Colon (tissue), 2 donors: Measurements from ENCODE around the gene LRG1.

Experiments used
- FAIRE-seq: peaks from 2 replicates; lab custom pipeline; 2012; peaks lifted over from hg19 to GRCh38; lab: Jason Lieb, UNC
- donor health status: control.
- donor health status: control.

Gene LRG1

DNA sequence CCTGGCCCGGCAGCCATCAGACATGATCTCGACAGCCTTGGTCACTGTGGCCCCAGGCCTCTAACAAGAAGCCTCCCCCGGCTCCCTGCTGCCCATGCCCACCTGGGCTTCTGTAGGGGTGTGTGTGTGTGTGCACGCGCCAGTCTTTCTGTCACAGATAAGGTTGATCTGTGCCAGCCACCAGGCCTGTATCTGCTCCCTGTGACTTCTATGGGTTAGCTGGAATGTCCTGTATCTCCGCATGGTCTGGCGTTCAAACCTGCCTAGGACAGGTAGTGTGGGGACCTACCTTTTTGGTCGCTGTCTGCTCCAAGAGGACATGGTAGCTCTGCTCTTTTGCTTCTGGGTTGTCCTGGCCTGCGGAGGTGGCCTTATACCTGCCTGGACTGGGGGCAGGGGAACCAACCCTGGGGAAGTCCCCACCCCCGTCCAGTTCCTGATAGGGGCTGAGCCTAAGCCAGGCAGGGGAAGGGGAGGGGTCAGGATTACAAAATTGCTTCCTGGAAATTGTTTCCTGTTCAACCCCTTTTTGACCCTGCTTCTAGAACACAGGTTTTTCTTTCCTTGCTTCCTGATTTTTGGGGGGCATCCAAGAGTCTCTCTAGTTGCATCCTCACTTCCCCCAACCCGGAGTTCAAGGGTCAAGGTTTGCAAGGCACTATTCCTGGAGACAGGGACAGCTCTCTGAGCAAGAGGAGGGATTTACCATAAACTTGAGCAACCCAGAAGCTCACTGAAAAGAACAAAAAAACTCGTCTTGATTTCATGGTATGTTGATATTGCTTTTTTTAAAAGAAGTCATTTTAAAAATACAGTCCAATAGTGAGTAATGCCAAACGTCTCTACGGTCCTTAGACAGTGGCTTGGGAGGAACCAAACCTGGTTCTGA lies at the start of gene LRG1:
LRG1 (minus strand) TSS at position 344 of the 889 bp plus-strand sequence; CDS start at position 321, 23 bp downstream.
- no peak for FAIRE-seq

- FAIRE-seq: no peak
Observed at GRCh38 chr19:4588291-4588761, 48.5 kb upstream of the LRG1 start.

DNA sequence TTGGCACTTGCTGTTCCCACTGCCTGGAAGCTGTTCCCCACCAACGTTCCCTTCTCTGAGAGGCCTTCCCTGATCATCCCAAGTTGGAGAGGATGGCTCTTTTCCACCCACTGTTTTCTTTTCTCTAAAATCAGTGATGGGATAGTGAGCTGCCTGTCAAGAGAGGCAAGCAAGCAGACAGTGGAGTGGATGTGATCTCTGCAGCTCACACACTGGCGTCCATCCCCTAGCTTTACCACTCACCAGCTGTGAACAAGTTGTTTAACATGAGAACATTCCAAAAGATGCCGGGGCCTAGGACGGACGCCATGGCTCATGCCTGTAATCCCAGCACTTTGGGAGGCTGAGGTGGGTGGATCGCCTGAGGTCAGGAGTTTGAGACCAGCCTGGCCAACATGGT lies 47.7 kb upstream of the LRG1 start:
- no peak for FAIRE-seq

DNA sequence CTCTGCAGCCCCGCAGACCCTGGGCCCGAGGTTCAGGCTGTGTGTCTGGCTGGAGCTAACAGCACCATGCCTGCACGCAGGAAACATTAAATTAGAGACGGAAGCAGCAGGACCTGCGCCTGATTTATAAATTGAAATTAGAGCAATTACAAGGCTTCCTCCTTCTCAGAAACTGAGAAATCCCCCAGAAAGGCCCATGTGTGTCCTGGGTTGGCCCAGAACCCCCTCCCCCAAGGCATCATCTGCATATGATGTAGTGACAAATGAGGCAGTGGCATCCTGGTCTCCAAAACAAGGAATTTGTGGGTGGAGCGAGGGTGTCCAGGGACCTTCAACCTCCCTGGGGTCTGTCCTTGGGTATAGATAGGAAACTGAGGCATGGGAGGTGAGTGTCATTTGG lies 46.9 kb upstream of the LRG1 start:
- no peak for FAIRE-seq

- no peak for FAIRE-seq
Observed at GRCh38 chr19:4586245-4586644, 46.4 kb upstream of the LRG1 start.

GRCh38 chr19:4585556-4585955 lies 45.7 kb upstream of the LRG1 start:
- FAIRE-seq: no peak

- no peak for FAIRE-seq
Observed at GRCh38 chr19:4584670-4585460, 45.0 kb upstream of the LRG1 start.

- no peak for FAIRE-seq
Observed at GRCh38 chr19:4583961-4584669, 44.3 kb upstream of the LRG1 start.

DNA sequence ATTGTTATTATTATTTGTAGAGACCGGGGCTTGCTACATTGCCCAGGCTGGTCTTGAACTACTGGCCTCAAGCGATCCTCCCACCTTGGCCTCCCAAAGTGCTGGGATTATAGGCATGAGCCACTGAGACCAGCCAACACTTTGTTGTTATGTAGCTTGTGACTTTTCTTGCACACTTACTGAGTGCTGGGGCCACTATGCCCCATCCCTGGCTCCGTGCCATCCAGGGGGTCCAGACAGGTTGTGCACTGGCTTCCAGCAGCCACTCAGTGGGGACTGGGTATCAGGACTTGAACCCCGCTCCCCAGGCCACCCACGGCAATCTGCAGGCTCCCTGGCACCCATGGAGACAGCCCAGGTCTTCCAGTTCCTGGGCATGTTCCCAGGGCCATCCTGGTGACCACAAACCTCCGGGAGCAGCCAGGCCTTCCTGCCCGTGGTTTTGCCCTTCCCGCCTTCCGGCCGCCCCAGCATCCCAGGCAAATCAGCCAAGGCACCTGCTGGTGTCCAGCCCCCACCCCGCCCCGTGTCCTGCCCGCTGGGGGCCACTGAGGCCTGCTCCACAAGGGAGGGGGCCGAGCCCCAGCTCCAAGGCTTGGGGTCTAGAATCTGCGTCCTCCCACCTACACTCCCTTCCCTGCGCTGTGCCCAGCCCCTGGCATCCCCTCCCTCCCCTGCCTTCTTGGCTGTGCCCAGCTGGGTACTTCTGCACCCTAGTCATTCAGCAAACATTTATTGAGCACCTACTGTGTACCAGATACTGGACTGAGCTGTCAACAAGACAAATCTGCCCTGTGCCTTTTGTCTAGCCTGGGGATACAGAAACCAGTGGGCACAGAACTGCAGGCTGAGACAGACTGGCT lies 43.4 kb upstream of the LRG1 start:
- FAIRE-seq: no peak

GRCh38 chr19:4581666-4582553 lies 42.1 kb upstream of the LRG1 start:
- no peak for FAIRE-seq

GRCh38 chr19:4580961-4581665 lies 41.3 kb upstream of the LRG1 start:
- FAIRE-seq: no peak

GRCh38 chr19:4580021-4580901 lies 40.4 kb upstream of the LRG1 start:
- no peak for FAIRE-seq

DNA sequence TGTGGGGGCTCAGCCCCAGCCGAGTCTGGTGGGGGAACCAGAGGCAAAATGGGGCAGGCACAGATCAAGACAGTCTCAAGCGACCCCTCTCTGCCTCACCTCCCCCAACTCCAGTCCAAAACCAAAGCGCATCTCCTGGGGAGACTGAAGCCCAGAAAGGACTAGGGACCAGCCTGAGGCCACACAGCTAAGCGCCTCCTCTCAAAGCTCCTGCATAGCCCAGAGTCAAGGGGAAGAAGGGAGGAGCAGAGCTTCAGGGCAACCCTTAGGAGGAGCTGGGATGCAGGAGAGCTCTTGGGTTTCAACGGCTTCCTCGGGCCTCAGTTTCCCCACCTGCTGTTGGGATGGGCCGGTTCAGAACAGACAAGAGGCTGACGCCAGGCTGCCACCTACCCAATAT lies 39.6 kb upstream of the LRG1 start:
- no peak for FAIRE-seq

GRCh38 chr19:4578552-4579248 lies 38.9 kb upstream of the LRG1 start:
- no peak for FAIRE-seq

DNA sequence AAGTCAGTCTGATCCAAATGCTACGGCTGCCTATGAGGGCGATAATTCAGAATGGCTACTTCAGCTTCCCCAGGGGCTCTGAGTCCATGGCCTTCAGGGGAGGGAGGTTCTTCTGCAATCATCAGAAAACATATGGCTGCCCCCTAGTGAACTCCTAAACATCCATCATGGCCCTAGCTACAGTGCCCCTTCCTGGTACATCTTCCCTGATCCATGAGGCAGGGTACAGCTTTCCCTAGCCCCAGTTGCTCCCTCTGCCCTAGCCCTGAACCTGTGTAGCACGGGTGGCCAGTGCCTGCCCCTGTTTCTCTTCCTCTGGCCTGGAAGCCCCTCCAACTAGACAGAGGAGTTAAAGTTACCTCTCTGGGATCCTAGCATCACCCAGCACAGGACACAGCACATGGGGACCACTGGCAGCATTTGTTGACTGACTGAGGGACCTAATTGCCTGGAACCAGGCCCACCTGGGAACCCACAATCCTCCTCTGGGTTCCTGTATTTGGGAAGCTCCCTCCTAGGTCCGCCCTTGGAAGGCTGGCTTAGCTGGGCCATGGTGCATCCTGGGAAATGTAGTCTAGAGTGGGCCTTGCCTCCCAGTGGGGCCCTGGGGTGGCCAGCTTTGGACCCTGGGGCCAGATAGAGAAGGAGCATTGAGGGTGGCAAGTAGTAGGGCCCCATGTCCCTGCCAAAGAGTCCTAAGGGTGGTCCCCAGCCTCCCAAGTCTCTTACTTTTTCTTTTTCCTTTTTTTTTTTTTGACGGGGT lies 37.4 kb upstream of the LRG1 start:
- FAIRE-seq: no peak

GRCh38 chr19:4576016-4576933 lies 36.4 kb upstream of the LRG1 start:
- FAIRE-seq: no peak
